GM12873 (cell line): Measurements from ENCODE around the gene HMBS.
A peak's percentile ranks its signal among the peaks of the same experiment; 100 is the strongest.

ENCODE experiments used
- CTCF ChIP-seq: IDR thresholded peaks from 2 replicates; pipeline ENCODE4 v1.5.1; 2012; ENCODE audit warnings: low read depth, mild to moderate bottlenecking, moderate library complexity, low read length, control low read depth; ENCODE audit not compliant: insufficient read depth; ENCODE audit errors: missing control alignments

The HMBS gene

GRCh38 chr11:119084663-119085436, at the start of gene HMBS:
HMBS (plus strand) TSS chr11:119084881; CDS start chr11:119085034, 153 bp downstream.
- no peak for TF ChIP-seq CTCF

GRCh38 chr11:119038884-119039283, 45.8 kb upstream of the HMBS start:
- TF ChIP-seq CTCF = no peak

GRCh38 chr11:119041821-119042514, 42.7 kb upstream of the HMBS start:
- no peak for TF ChIP-seq CTCF

- TF ChIP-seq CTCF = no peak
Observed at GRCh38 chr11:119042927-119043326, 41.8 kb upstream of the HMBS start.

GRCh38 chr11:119044708-119045107, 40.0 kb upstream of the HMBS start:
- TF ChIP-seq CTCF = peak; percentile 37

- TF ChIP-seq CTCF = no peak
Observed at GRCh38 chr11:119046489-119046888, 38.2 kb upstream of the HMBS start.

GRCh38 chr11:119047205-119047604, 37.5 kb upstream of the HMBS start:
- no peak for TF ChIP-seq CTCF
